ENCODE measurements around the gene THAP10.
"Not testable (repeated sequence)": the region's sequence is repeated elsewhere in the genome, so short reads cannot be mapped to it uniquely, and the experiment has no call there.

The THAP10 gene

DNA sequence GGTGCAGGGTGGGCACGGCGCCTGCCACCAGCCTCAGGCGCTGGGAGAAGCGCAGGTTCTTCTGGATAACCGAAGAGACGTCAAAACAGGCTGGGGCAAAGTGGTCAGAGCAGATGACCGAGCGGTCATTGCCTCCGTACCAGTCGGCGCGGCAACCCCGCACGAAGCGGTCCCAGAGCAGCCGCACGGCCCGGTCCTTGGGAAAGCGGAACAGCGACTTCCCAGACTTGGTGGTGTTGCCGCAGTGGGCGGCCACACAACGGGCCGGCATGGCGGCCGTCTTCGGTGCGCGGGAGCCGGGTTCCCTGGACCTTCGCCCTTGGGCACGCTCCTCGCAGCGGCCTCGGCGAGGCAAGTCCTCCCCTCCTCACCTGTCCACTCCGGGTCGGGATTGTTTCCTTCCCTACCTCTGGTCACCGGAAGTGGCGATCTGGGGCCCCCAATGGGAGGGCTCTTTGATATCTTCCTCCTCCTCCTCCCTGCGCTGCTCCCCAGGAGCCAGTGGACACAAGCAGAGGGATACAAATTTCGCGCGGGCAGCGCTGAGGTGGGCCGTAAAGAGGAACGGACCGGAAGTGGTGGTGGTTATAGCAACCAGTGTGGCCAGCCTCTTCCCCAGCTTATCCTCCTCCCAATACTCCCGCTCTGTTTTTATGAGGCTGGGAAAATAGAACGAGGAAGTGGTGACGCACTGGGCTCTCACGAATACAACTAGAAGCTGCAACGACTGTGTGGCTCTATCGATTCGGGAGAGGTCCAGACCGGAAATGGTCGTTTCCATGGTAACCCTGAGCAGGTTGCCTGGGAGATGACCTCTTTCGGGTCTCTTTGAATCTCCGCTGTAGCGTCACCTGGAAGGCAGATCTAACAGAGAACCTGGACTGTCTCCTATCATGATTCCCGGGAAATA, at the start of gene THAP10, which contains the start of gene LRRC49:
TSS of gene THAP10 (minus strand) at position 432 of the 910 bp plus-strand sequence. CDS start at position 271, 161 bp downstream.
TSS of gene LRRC49 (plus strand) at position 825 of the 910 bp plus-strand sequence. CDS start at position 894, 69 bp downstream.
- H3K36me3 ChIP-seq (ENCODE audit: control insufficient read depth, insufficient read depth, low read length): no peaks in the 10 kb centered on the region

DNA sequence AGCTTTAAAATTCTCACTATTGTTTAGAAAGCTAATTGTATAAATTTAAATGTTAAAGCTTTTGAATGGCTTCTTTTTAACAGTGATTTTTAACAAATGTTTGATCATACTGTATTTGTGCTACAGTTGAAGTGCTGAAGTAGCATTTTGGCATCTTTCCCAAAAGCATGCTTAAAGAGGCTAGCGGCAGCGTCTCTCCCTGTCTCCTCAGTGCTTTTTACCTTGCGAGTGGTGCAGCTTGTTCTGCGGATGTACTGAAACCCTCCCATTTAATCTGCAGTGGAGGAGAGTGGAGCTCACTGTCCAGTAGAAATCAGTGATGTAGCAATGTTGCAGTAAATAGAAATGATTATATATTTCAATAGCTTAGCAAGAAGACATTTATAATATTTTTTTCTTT, 44.1 kb upstream of the THAP10 start:
- no peaks in the 10 kb centered on the region for H3K36me3 ChIP-seq (ENCODE audit: control insufficient read depth, insufficient read depth, low read length)
- H3K27me3 ChIP-seq (ENCODE audit: control insufficient read depth, insufficient read depth, low read length): no peaks in the 10 kb centered on the region
- no peak overlapping the region for H3K4me3 ChIP-seq (ENCODE audit: low read depth, low read length)
- H3K9me3 ChIP-seq (ENCODE audit: control insufficient read depth, insufficient read depth, low read length): no peaks in the 10 kb centered on the region
- H3K9ac ChIP-seq (ENCODE audit: low read depth, low read length): no peak overlapping the region
- H3K4me1 ChIP-seq (ENCODE audit: control insufficient read depth, insufficient read depth, low read length): peaks cover 4% of the 10 kb centered on the region; the same call in 1 of the 2 replicates
- H3K27ac ChIP-seq (ENCODE audit: low read depth, low read length): no peak overlapping the region

More for the DNA sequence above, at the start of gene THAP10, which contains the start of gene LRRC49:
- peak within 1 kb of the TSS; percentile 73 for H3K9ac ChIP-seq (ENCODE audit: low read depth, low read length)
- peak within 1 kb of the TSS; percentile 95 for H3K4me3 ChIP-seq (ENCODE audit: low read depth, low read length)
- peak within 1 kb of the TSS; percentile 87 for H3K27ac ChIP-seq (ENCODE audit: low read depth, low read length)
- no peaks in the 10 kb centered on the region for H3K27me3 ChIP-seq (ENCODE audit: control insufficient read depth, insufficient read depth, low read length)
- H3K4me1 ChIP-seq (ENCODE audit: control insufficient read depth, insufficient read depth, low read length): peaks cover 6% of the 10 kb centered on the region; the same call in 1 of the 2 replicates
- H3K9me3 ChIP-seq (ENCODE audit: control insufficient read depth, insufficient read depth, low read length): no peaks in the 10 kb centered on the region

DNA sequence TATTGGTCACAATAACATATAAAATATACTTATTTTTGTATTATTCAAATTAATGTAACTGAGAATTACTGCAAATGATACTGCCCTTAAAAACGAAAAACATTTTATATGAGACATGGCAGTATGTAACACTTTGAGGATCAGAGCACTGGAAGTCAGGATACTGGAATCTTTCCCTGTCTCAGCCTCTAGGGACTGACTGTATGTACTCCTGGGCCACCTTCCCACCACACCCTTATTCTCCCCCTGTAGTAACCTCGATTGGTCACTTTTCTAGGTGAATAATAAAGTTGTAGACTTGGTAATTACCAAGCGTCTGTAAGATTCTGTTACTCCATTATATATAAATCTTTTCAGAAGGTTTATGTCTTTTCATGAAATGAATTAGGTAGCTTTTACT, 43.4 kb upstream of the THAP10 start:
- Histone ChIP-seq H3K4me3 (ENCODE audit: low read depth, low read length) (no peak overlapping the region), H3K4me1 (ENCODE audit: control insufficient read depth, insufficient read depth, low read length) (peaks cover 3% of the 10 kb centered on the region; the same call in 1 of the 2 replicates), H3K27me3 (ENCODE audit: control insufficient read depth, insufficient read depth, low read length) (no peaks in the 10 kb centered on the region), H3K9ac (ENCODE audit: low read depth, low read length) (no peak overlapping the region), H3K9me3 (ENCODE audit: control insufficient read depth, insufficient read depth, low read length) (no peaks in the 10 kb centered on the region), H3K27ac (ENCODE audit: low read depth, low read length) (no peak overlapping the region), H3K36me3 (ENCODE audit: control insufficient read depth, insufficient read depth, low read length) (no peaks in the 10 kb centered on the region)

DNA sequence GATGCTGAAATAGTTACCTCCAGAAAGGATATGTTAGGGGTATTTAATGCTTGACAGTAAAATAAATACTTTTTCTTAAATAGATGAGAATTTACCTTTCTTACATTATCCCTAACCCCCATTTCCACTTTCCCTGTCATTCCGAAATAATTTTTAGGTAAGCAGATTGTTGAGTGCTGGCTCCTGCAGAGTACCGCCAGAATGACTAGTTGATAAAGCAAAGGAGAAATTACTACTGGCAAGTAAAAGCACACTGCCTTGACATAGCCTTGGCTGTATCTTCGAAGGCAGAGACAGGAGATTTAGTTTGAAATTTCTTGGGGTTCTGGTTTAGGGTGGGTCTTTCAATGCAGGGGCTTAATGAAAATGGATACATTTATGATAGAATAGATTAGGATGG, 41.2 kb upstream of the THAP10 start:
- H3K27ac ChIP-seq (ENCODE audit: low read depth, low read length): no peak overlapping the region
- H3K4me1 ChIP-seq (ENCODE audit: control insufficient read depth, insufficient read depth, low read length): no peaks in the 10 kb centered on the region; the same call in 1 of the 2 replicates
- H3K4me3 ChIP-seq (ENCODE audit: low read depth, low read length): no peak overlapping the region
- H3K9me3 ChIP-seq (ENCODE audit: control insufficient read depth, insufficient read depth, low read length): no peaks in the 10 kb centered on the region
- no peak overlapping the region for H3K9ac ChIP-seq (ENCODE audit: low read depth, low read length)
- H3K36me3 ChIP-seq (ENCODE audit: control insufficient read depth, insufficient read depth, low read length): no peaks in the 10 kb centered on the region
- no peaks in the 10 kb centered on the region for H3K27me3 ChIP-seq (ENCODE audit: control insufficient read depth, insufficient read depth, low read length)

DNA sequence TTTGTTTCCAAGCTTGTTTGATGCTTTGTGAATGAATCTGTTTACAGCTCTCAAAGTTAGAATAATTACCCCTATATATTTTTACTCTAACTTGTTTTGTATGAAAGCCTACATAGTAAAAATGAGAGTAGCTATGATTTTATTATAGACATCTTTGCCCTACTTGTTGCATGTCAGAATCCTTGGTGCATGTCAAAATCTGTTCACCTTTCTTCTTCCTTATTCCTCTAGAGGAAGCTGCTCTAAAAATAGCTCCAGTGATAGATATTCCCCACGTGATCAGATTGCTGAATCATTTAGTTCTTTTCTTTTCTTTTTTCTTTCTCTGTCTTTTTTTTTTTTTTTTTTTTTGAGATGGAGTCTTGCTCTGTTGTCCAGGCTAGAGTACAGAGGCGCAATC, 40.2 kb upstream of the THAP10 start:
- Histone ChIP-seq H3K9me3 (ENCODE audit: control insufficient read depth, insufficient read depth, low read length) (no peaks in the 10 kb centered on the region), H3K4me3 (ENCODE audit: low read depth, low read length) (no peak overlapping the region), H3K27me3 (ENCODE audit: control insufficient read depth, insufficient read depth, low read length) (no peaks in the 10 kb centered on the region), H3K4me1 (ENCODE audit: control insufficient read depth, insufficient read depth, low read length) (no peaks in the 10 kb centered on the region), H3K36me3 (ENCODE audit: control insufficient read depth, insufficient read depth, low read length) (no peaks in the 10 kb centered on the region), H3K27ac (ENCODE audit: low read depth, low read length) (no peak overlapping the region), H3K9ac (ENCODE audit: low read depth, low read length) (no peak overlapping the region)

DNA sequence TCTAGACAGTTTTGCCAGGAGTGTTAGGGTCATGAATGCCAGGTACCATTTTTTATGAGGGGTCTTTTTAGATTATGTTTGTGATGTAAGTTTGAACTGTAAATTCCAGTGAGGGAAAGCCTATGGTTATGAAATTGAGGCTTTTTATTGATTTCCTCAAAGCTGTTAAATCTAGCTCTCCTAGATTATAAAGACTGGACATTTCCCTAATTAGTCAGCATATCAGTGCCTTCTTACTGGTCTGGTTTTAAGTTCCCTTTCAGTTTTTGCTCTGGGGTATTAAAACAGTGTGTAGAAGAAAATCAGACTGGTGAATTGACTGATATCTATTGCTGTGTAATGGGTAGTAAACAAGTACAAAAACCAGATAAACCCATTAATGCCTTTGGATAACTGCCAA, 39.6 kb upstream of the THAP10 start:
- no peak overlapping the region for H3K4me3 ChIP-seq (ENCODE audit: low read depth, low read length)
- no peaks in the 10 kb centered on the region for H3K9me3 ChIP-seq (ENCODE audit: control insufficient read depth, insufficient read depth, low read length)
- no peaks in the 10 kb centered on the region for H3K27me3 ChIP-seq (ENCODE audit: control insufficient read depth, insufficient read depth, low read length)
- H3K4me1 ChIP-seq (ENCODE audit: control insufficient read depth, insufficient read depth, low read length): no peaks in the 10 kb centered on the region
- no peak overlapping the region for H3K9ac ChIP-seq (ENCODE audit: low read depth, low read length)
- no peaks in the 10 kb centered on the region for H3K36me3 ChIP-seq (ENCODE audit: control insufficient read depth, insufficient read depth, low read length)
- no peak overlapping the region for H3K27ac ChIP-seq (ENCODE audit: low read depth, low read length)

DNA sequence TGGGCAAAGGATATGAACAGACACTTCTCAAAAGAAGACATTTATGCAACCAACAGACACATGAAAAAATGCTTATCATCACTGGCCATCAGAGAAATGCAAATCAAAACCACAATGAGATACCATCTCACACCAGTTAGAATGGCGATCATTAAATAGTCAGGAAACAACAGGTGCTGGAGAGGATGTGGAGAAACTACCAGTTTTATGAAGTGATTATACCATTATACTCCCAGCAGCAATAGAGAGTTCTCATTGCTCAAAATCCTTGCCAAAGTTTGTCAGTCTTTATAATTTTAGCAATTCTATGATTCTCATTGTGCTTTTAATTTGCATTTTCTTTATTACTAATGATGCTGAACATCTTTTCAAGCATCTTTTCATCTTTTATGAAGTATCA, 34.7 kb upstream of the THAP10 start:
- not testable (repeated sequence) for H3K27ac ChIP-seq (ENCODE audit: low read depth, low read length); H3K4me1 ChIP-seq (ENCODE audit: control insufficient read depth, insufficient read depth, low read length); H3K27me3 ChIP-seq (ENCODE audit: control insufficient read depth, insufficient read depth, low read length); H3K9ac ChIP-seq (ENCODE audit: low read depth, low read length); H3K36me3 ChIP-seq (ENCODE audit: control insufficient read depth, insufficient read depth, low read length); H3K9me3 ChIP-seq (ENCODE audit: control insufficient read depth, insufficient read depth, low read length); H3K4me3 ChIP-seq (ENCODE audit: low read depth, low read length)

DNA sequence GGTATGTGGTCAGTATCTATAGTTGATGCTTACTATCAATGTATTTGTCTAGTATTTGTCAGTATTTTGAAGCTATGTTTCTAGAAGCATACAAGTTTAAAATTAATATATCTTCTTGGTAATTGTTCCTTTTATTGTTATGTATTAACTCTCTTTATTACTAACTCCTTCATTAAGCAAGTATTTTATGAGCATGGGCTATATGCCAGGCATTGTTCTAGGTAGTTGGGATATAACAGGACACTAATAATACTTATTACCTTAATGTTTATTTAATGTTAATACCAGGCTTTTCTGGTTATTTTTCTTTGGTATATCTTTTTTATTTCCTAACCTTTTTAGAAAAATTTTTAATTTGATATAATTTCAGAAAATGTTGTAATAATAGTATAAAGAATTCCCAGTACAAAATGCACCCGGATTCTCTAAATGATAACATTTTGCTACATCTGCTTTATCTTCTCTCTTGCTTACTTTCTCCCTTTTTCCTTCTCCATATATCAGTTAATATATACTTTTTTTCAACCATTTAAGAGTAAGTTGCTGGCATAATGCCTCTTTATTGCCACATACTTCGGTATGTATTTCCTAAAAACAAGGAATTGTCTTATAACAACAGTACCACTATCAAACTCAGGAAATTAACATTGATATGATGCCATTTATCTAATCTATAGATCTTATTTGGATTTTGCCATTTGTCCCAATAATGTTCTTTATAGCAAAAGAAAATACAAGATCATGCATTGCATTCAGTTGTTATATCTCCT, 31.3 kb upstream of the THAP10 start:
- Histone ChIP-seq H3K36me3 (ENCODE audit: control insufficient read depth, insufficient read depth, low read length) (no peaks in the 10 kb centered on the region), H3K27me3 (ENCODE audit: control insufficient read depth, insufficient read depth, low read length) (no peaks in the 10 kb centered on the region), H3K4me3 (ENCODE audit: low read depth, low read length) (no peak overlapping the region), H3K9ac (ENCODE audit: low read depth, low read length) (no peak overlapping the region), H3K4me1 (ENCODE audit: control insufficient read depth, insufficient read depth, low read length) (no peaks in the 10 kb centered on the region), H3K27ac (ENCODE audit: low read depth, low read length) (no peak overlapping the region), H3K9me3 (ENCODE audit: control insufficient read depth, insufficient read depth, low read length) (no peaks in the 10 kb centered on the region)

DNA sequence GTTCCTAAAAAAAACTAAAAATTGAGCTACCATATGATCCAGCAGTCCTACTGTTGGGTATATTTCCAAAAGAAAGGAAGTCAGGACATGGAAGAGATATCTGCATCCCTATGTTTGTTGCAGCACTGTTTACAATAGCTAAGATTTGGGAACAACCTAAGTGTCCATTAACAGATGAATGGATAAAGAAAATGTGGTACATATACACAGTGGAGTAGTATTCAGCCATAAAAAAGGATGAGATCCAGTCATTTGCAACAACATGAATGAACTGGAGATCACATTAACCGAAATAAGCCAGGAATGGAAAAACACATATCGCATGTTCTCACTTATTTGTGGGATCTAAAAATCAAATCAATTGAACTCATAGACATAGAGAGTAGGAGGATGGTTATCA, 29.9 kb upstream of the THAP10 start:
- no peak overlapping the region for H3K27ac ChIP-seq (ENCODE audit: low read depth, low read length)
- no peaks in the 10 kb centered on the region for H3K9me3 ChIP-seq (ENCODE audit: control insufficient read depth, insufficient read depth, low read length)
- H3K27me3 ChIP-seq (ENCODE audit: control insufficient read depth, insufficient read depth, low read length): no peaks in the 10 kb centered on the region
- H3K9ac ChIP-seq (ENCODE audit: low read depth, low read length): no peak overlapping the region
- H3K36me3 ChIP-seq (ENCODE audit: control insufficient read depth, insufficient read depth, low read length): no peaks in the 10 kb centered on the region
- no peaks in the 10 kb centered on the region for H3K4me1 ChIP-seq (ENCODE audit: control insufficient read depth, insufficient read depth, low read length)
- H3K4me3 ChIP-seq (ENCODE audit: low read depth, low read length): no peak overlapping the region

DNA sequence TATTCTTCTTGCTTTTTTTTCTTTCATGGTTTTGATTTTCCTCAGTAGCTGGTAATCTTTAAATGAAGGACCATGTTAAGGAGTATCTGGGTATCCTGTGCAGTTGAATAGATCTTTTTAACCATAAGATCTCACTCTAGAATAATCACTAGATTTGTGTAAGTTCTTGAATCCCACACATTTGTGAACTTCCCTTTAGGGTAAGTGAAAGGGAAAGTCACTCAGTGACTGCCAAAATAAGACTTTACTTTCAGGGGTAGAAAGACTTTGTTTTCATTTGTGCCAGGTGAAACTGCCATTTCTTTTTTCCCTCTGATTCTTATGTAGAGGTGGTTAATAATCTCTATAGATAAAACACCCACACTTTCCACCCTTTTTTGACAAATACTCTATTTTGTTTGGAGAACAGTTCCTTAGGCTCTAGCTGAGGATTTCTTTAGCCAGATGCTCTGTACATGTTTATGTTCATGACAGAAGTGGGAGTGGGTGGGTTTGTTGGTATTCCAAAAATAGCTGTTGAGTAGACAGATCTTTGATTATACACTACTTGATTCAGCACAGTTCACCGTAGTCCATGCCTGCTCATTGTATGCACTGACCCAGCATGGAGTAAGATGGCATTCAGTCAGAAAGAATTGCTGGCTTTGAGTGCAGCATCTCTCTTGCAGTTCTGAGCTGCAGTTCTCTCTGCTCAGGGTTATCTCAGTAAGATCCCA, 28.9 kb upstream of the THAP10 start:
- no peak overlapping the region for H3K4me3 ChIP-seq (ENCODE audit: low read depth, low read length)
- no peaks in the 10 kb centered on the region for H3K27me3 ChIP-seq (ENCODE audit: control insufficient read depth, insufficient read depth, low read length)
- H3K9ac ChIP-seq (ENCODE audit: low read depth, low read length): no peak overlapping the region
- H3K4me1 ChIP-seq (ENCODE audit: control insufficient read depth, insufficient read depth, low read length): no peaks in the 10 kb centered on the region
- no peak overlapping the region for H3K27ac ChIP-seq (ENCODE audit: low read depth, low read length)
- no peaks in the 10 kb centered on the region for H3K9me3 ChIP-seq (ENCODE audit: control insufficient read depth, insufficient read depth, low read length)
- H3K36me3 ChIP-seq (ENCODE audit: control insufficient read depth, insufficient read depth, low read length): no peaks in the 10 kb centered on the region
